Measurements from ENCODE around the gene CACNA1C.

DNA sequence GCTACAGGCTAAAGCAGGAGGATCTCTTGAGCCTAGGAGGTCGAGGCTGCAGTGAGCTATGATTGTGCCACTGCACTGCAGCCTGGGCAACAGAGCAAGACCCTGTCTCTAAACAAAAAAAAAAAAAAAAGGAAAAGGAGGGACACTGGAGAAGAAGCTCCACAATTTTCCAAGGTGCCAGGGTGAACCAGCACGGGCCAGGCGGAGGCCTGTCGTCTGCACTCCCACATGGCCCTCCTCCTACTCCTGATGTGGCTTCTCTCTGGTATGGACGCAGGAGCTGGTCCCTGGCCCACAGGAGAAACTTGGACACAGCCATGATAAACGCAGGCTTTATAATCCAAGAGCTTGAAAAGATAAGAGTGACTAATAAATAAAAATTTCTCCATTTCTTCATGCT lies 341.2 kb downstream of the CACNA1C start:
- no peak for TF ChIP-seq EZH2phosphoT487 (IDR thresholded peaks at IDR 0.05; ENCODE audit: borderline replicate concordance, low read depth, low read length)
- TF ChIP-seq, protein P1, sequence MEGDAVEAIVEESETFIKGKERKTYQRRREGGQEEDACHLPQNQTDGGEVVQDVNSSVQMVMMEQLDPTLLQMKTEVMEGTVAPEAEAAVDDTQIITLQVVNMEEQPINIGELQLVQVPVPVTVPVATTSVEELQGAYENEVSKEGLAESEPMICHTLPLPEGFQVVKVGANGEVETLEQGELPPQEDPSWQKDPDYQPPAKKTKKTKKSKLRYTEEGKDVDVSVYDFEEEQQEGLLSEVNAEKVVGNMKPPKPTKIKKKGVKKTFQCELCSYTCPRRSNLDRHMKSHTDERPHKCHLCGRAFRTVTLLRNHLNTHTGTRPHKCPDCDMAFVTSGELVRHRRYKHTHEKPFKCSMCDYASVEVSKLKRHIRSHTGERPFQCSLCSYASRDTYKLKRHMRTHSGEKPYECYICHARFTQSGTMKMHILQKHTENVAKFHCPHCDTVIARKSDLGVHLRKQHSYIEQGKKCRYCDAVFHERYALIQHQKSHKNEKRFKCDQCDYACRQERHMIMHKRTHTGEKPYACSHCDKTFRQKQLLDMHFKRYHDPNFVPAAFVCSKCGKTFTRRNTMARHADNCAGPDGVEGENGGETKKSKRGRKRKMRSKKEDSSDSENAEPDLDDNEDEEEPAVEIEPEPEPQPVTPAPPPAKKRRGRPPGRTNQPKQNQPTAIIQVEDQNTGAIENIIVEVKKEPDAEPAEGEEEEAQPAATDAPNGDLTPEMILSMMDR (conservative IDR thresholded peaks at IDR 0.05; ENCODE audit: low read length), result no peak
